Daoy (cell line): ENCODE results near the gene USP24. TPM values are rescaled to one million over a fixed set of nuclear protein-coding genes. Genes with fewer than 3 reads are reported as not detected.
"Not testable (repeated sequence)": the region's sequence is repeated elsewhere in the genome, so short reads cannot be mapped to it uniquely, and the experiment has no call there.

Experiments used
- DNase-seq: peaks from one replicate; pipeline ENCODE4 v3.0.0-alpha.2; 2015; ENCODE audit warnings: low read depth
- total RNA-seq: library from RNA; depleted of rRNA; stranded (reverse); fragments of >200 nt; shearing (Covaris generic); gene quantifications from 2 replicates; pipeline ENCODE4 v1.2.3, GENCODE V29; 2014

USP24 gene
- total RNA-seq, 1 experiment from 2014 or later, result 19.7 TPM

DNA sequence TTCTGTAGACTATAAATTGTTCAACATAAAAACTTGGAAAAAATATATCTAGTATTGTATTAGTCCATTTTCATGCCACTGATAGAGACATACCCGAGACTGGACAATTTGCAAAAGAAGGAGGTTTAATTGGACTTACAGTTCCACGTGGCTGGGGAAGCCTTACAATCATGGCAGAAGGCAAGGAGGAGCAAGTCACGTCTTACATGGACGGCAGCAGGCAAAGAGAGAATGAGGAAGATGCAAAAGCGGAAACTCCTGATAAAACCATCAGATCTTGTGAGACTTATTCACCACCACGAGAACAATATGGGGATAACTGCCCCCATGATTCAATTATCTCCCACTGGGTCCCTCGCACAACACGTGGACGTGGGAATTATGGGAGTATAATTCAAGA is 15.4 kb downstream of the USP24 start:
- DNase-seq, result not testable (repeated sequence)

- DNase-seq, result no peak
These were observed 17.1 kb downstream of the USP24 start for GRCh38 chr1:55198044-55198443.

- no peak for DNase-seq
These were observed 18.1 kb downstream of the USP24 start for GRCh38 chr1:55197099-55197498.

- DNase-seq, result no peak
These were observed 18.6 kb downstream of the USP24 start for GRCh38 chr1:55196433-55197035.

DNA sequence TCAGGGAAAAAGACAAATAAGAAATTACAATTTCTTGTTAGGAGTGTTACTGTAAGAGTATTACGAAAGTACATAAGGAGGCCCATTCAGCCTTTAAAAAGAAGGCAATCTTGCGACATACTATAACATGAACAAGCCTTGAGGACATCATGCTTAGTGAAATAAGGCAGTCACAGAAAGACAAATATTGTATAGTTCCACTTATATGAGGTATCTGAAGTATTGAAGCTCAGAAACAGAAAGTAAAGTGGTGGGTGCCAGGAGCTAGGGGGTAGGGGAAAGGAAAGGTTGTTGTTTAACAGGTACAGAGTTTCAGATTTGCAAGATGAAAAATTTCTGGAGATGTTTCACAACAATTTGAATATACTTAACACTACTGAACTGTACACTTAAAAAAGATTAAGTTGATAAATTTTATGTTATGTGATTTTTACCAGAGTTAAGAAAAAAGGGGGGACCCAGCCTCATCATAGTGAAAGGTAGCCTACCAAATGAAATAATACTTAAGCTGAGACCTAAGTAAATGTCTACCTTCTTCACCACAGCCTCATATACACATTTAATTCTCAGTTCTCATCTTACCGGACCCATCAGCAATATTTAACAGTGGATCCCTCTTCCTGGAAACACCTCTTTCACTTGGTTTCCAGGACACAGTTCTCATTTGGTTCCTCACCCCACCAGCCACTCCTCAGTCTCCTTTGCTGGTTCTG is 19.5 kb downstream of the USP24 start:
- no peak for DNase-seq

DNA sequence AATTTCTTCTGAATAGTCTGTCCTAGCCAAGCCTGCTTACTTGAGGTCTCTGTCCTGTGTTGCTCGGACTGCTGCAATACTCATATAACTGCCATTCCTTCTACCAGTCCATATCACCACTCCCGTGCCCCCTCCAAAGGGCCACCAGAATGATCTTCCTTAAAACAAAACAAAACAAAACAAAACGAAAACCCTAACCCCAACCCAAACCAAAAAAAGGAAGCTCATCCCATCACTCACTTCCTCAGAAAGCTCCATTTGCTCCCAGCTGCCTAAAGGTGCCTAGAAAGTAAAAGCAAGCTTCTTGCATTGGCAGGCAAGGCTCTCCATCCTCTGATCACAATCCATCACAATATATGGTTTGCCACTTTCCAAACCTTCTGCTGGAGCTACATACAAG is 20.3 kb downstream of the USP24 start:
- DNase-seq, result no peak

- no peak for DNase-seq
These were observed 23.1 kb downstream of the USP24 start for GRCh38 chr1:55192093-55192492.

DNA sequence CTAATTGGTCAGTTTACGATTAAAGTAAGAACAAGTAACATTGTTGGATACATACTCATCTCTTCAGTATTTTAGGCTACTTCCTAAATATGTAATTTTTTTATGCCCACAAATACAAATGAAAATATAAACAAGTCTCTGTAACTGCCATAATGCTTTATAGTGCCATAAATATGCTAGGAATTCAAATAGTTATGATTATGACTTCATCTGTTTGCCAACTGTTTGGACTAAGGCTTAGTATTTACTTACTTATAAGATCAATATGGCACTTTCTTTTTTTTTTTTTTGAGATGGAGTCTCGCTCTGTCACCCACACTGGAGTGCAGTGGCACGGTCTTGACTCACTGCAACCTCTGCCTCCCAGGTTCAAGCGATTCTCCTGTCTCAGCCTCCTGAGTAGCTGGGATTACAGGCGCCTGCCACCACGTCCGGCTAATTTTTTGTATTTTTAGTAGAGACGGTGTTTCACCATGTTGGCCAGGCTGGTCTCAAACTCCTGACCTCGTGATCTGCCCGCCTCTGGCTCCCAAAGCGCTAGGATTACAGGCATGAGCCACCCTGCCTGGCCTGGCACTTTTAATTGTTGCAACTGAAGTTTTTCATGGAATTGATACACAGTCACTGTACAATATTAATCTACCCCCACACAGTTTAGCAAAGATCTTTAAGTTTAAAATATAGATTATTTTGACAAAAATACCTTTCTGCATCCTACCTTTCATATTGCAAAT is 23.8 kb downstream of the USP24 start:
- DNase-seq, result not testable (repeated sequence)

DNA sequence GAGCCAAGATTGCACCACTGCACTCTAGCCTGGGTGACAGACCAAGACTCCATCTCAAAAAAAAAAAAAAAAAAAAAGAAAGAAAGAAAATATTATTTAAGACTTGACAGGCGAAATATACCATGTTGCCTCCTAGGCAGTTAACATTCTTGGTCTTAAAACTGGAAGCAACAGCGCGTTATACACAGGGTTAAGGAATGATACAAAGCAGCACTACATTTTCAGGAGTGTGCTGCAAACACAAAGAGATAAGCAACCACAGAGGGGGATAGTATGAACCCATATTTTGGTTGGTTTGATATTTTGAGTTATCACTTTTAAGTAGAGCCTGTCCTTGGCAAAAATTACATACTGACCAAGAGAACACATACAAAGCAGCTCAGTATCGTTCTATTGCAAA is 25.1 kb downstream of the USP24 start:
- DNase-seq, result no peak

GRCh38 chr1:55188909-55189308 is 26.3 kb downstream of the USP24 start:
- no peak for DNase-seq

DNA sequence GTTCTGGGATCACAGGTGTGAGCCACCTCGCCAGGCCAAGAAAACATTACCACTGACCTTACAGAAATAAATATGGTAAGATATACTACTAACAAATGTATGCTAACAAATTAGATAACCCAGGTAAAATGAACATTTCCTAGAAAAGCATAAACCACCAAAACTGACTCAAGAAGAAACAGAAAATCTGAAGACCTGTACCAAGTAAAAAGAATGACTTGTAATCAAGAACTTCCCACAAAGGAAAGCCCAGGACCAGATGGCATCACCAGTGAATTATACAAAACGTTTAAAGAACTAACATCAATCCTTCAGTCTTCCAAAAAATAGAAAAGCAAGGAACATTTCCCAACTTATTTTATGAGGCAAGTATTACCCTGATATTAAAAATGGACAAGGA is 29.3 kb downstream of the USP24 start:
- DNase-seq, result no peak

- DNase-seq, result no peak
These were observed 30.3 kb downstream of the USP24 start for GRCh38 chr1:55184859-55185258.

DNA sequence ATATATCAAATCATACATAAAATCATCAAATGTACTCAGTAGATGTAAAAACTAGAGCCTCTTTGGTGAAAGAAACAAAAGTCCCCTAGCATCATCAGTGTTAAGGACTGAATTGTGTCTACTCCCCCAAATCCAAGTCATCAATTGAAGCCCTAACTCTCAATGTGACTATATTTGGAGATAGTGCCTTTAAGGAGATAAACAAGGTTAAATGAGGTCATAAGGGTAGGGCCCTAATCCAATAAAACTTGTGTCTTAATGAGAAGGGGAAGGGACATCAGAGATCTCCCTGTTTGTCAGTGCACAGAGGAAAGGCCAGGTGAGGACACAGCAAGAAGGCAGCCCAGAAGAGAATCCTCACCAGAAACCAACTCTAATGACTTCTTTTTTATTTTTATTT is 33.5 kb downstream of the USP24 start:
- no peak for DNase-seq

DNA sequence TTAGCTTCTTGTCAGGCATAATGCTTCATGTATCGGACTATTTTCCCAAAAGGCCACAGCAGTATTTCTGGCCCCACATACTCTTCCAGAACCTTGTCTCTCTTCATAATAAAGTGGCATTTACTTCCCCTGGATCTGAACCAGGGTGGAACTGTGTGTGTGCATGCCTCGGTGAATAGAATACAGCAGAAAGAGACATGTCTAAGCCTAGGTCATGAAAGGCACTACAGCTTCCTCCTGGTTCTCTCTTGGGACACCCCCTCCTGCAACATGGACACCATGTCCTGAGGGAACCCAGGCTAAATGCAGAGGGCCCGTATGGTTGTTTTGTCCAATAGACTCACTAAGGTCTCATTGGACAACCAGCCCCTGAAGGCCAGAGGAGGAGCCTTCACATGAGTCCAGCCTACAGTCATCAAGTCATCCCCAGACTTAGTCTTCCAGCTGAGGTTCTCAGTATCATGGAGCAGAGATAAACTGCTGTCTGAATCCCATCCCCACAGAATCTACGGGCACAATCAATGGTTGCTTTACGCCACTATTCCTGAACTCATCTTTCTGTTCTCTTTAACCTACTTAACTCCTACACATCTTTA is 35.0 kb downstream of the USP24 start:
- DNase-seq, result no peak

GRCh38 chr1:55179177-55179835 is 35.9 kb downstream of the USP24 start:
- no peak for DNase-seq

- no peak for DNase-seq
These were observed 42.5 kb downstream of the USP24 start for GRCh38 chr1:55172687-55173086.

GRCh38 chr1:55172272-55172671 is 42.9 kb downstream of the USP24 start:
- DNase-seq, result no peak

GRCh38 chr1:55171694-55172093 is 43.5 kb downstream of the USP24 start:
- no peak for DNase-seq

- DNase-seq, result no peak
These were observed 44.7 kb downstream of the USP24 start for GRCh38 chr1:55170426-55170825.

- no peak for DNase-seq
These were observed 46.0 kb downstream of the USP24 start for GRCh38 chr1:55169126-55169525.

DNA sequence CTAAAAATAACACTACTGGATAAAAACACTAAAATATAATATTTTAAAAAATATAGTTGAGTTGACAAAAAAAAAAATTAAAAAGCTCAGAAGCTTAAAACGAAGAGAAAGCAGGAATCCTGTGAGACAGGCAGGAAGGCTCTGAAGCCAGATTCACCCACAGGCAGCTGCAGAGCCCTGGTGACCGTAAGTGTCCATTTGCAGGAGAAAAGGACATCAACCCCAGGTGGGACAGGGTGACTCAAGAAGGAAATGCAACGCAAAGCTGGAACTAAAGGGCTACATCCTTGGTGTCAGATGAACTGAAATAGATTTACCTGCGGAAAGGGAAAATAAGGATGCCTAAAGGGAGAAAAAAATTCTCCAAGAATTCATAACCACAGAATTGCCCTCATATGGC is 46.8 kb downstream of the USP24 start:
- no peak for DNase-seq

DNA sequence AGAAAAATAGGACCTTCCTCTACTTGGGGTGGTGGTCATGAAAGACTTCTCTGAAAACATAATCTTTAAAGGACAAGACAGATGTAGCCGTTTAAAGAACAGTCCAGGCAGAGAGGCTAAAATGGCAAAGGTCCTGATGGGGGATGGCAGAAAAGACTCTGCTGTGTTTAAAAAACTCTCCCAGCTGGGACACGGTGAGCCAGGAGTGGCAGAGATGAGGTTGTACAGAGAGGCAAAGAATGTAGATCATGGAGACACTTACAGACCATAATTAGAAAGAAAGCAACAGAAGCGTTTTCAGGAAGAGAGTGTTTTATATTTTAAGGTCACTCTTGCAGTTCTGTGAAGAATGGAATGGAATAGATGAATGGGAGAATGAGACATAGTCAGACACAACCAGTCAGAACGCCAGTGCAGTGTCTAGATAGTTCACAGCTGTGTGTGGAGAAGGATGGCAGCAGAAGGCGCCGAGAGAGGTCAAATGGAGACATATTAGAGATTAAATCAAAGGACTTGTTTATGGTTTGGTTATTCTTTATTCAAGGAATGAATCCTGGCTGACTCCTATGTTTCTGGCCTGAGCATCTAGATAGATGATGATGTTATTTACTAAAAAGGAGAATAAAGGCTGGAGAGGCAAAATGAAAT is 47.8 kb downstream of the USP24 start:
- no peak for DNase-seq
